ENCODE measurements around the gene RNFT2. TPM values are rescaled to one million over a fixed set of nuclear protein-coding genes. Genes with fewer than 3 reads are reported as not detected.

RNFT2 gene
- total RNA-seq, 1 donor from 2014 or later, result 0.21 TPM

DNA sequence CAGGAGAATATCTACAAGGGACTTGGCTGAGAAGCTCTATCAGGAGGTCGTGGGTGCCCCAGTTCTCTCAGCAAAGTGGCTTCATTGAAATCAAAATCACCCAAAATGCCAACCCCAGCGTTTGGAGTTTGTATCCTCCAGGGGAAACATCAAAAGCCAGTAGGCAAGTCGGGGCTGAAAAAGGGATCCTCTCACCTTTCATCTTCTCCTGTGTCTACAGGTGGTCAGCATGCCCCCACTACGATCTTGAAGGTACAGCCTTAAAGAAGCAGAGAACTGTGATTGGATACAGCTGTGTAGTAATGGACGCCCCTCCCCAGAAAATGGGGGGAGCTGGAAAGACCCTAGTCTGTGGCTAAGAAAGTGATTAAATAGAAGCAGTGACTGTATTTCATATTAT is 121.0 kb downstream of the RNFT2 start:
- no peak overlapping the region for H3K27ac ChIP-seq
- no peaks in the 10 kb centered on the region for H3K27me3 ChIP-seq
- peak overlapping the region in 1 of 2 donors; percentile 50 for H3K4me3 ChIP-seq
- H3K4me1 ChIP-seq, result peaks cover 3 to 21% of the 10 kb centered on the region in 2 donors
- H3K9me3 ChIP-seq, result no peaks in the 10 kb centered on the region
- TF ChIP-seq, protein P1, sequence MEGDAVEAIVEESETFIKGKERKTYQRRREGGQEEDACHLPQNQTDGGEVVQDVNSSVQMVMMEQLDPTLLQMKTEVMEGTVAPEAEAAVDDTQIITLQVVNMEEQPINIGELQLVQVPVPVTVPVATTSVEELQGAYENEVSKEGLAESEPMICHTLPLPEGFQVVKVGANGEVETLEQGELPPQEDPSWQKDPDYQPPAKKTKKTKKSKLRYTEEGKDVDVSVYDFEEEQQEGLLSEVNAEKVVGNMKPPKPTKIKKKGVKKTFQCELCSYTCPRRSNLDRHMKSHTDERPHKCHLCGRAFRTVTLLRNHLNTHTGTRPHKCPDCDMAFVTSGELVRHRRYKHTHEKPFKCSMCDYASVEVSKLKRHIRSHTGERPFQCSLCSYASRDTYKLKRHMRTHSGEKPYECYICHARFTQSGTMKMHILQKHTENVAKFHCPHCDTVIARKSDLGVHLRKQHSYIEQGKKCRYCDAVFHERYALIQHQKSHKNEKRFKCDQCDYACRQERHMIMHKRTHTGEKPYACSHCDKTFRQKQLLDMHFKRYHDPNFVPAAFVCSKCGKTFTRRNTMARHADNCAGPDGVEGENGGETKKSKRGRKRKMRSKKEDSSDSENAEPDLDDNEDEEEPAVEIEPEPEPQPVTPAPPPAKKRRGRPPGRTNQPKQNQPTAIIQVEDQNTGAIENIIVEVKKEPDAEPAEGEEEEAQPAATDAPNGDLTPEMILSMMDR (IDR thresholded peaks at IDR 0.05), result no peak
- intact Hi-C loops (cut with DNase I), result no loop called here
- DNase-seq (ENCODE audit: low spot score in 2 of 2), result no peak
- H3K36me3 ChIP-seq, result no peaks in the 10 kb centered on the region

DNA sequence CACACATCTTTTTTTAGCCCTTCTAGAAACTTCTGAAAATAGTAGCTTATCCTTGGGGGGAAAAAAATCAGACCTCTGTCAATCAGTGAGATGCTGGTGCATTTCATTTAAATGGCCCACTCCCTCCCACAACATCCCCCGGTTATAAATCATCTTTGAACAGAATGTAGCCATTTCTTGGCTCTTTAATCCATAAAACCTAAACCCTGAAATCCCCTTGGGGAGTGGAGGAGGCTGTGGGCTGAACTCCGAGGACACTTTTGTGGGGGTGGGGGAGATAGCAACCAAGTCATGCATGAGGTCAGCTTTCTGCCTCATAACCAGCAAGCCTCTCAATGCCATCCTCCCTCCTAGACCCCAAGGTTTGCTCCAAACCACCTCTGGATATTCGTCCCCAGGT is 122.1 kb downstream of the RNFT2 start:
- peaks cover 3 to 27% of the 10 kb centered on the region in 2 donors for H3K4me1 ChIP-seq
- no peaks in the 10 kb centered on the region for H3K27me3 ChIP-seq
- H3K27ac ChIP-seq, result no peak overlapping the region
- no peak for DNase-seq (ENCODE audit: low spot score in 2 of 2)
- H3K36me3 ChIP-seq, result no peaks in the 10 kb centered on the region
- H3K9me3 ChIP-seq, result no peaks in the 10 kb centered on the region
- H3K4me3 ChIP-seq, result peak overlapping the region; percentile 25 to 50
- intact Hi-C loops (cut with DNase I), result no loop called here
- TF ChIP-seq, protein P1 (IDR thresholded peaks at IDR 0.05), result no peak

DNA sequence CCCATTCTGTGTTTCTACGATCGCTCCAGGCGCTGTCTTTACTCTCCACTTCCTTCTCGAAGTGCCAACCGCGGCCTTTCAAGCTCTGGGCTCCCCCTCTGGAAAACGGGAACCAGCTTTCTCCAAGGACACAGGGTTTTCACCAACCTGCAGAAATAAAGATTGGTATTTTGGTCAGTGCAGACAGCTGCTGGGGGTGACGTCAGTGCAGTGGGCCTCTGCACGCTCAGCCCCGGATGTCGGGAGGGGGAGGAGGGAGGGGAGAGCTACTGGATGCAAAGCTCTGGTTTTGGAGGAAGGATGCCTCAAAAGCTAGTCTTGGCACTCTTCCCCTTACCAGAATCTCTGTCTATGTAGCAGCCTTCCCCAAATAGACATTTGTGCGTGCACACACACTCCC is 123.2 kb downstream of the RNFT2 start:
- H3K4me3 ChIP-seq, result peak overlapping the region in 1 of 2 donors; percentile 2
- H3K4me1 ChIP-seq, result peaks cover 3 to 27% of the 10 kb centered on the region in 2 donors
- no peak overlapping the region for H3K27ac ChIP-seq
- intact Hi-C loops (cut with DNase I), result no loop called here
- TF ChIP-seq, protein P1 (IDR thresholded peaks at IDR 0.05), result no peak
- H3K27me3 ChIP-seq, result no peaks in the 10 kb centered on the region
- peak; percentile 9 to 68 for DNase-seq (ENCODE audit: low spot score in 2 of 2)
- no peaks in the 10 kb centered on the region for H3K9me3 ChIP-seq
- no peaks in the 10 kb centered on the region for H3K36me3 ChIP-seq

DNA sequence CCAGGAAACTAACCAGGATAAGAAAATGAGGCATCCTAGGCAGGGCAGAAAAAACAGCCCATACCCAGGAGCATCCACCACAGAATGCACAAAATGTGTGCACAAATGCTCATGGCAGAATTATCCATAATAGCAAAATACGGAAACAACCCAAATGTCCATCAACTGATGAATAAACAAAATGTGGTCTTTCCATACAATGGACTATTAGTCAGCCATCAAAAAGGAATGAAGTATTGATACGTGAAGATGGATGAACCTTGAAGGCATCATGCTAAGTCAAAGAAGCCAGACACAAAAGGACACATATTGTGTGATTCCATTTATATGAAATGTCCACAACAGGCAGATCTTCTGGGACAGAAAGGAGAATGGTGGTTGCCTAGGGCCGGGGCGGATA is 124.1 kb downstream of the RNFT2 start:
- Histone ChIP-seq H3K4me3 (no peak overlapping the region), H3K4me1 (peaks cover 3 to 27% of the 10 kb centered on the region in 2 donors), H3K27me3 (no peaks in the 10 kb centered on the region), H3K27ac (no peak overlapping the region), H3K36me3 (no peaks in the 10 kb centered on the region), H3K9me3 (no peaks in the 10 kb centered on the region)
- TF ChIP-seq, protein P1 (IDR thresholded peaks at IDR 0.05), result no peak
- DNase-seq (ENCODE audit: low spot score in 2 of 2), result no peak
- intact Hi-C loops (cut with DNase I), result no loop called here

DNA sequence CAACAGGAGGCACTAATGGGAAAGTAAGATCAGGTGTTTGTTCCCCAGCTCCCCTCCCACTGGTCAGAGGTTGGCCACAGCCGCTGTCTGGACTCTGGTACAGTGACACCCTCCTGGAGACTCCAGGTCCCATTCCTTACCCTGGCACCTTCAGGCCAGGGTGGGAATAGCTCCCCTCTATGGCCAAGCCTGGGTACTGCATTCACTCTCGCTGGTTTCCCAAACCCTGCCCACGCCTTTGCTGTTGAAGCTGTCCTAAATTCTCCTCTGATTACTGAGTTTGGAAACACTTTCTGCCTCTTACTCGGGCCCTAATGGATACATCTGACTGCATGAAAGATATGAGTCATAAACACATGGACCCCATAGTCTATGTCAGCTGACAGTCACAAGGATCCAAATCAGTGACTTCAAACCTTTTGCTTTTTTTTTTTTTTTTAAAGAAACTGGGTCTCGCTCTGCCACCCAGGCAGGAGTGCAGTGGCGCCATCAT is 125.2 kb downstream of the RNFT2 start:
- H3K27ac ChIP-seq, result no peak overlapping the region
- no peaks in the 10 kb centered on the region for H3K9me3 ChIP-seq
- H3K4me1 ChIP-seq, result peaks cover 3 to 27% of the 10 kb centered on the region in 2 donors
- no peak overlapping the region for H3K4me3 ChIP-seq
- intact Hi-C loops (cut with DNase I), result no loop called here
- TF ChIP-seq, protein P1 (IDR thresholded peaks at IDR 0.05), result peak in 2 of 3 experiments; percentile 8 to 27
- DNase-seq (ENCODE audit: low spot score in 2 of 2), result no peak
- H3K27me3 ChIP-seq, result no peaks in the 10 kb centered on the region
- H3K36me3 ChIP-seq, result no peaks in the 10 kb centered on the region

Measured in ascending aorta (tissue), 2 donors.